ENCODE results near the gene NKX1-2.

NKX1-2 gene

DNA sequence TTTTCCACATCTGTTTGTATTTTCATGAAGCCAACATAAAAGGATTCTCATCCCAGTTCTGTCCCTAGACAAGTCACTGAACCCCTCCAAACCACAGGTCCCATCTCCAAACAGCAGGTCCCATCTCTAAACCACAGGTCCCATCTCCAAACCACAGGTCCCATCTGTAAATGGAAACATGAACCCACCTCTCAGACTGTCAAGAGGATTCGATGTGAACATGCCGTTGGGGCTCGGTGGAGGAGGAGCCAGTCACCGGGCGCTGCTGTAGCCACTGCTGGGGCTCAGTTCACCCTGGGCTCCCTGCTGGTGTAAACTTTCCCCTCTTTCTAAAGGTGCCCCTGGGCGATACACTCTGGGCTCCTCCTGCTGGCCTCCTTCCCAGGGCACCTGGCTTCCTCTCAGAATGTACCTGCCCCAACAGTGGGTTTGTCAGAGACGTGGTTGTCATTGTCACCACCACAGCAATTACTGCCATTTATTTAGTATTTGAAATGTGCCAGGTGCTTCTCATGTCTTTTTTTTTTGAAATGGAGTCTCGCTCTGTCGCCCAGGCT lies 24.8 kb upstream of the NKX1-2 start:
- no peak for DNase-seq

- DNase-seq: no peak
These were observed 23.2 kb upstream of the NKX1-2 start for GRCh38 chr10:124473070-124473469.

DNA sequence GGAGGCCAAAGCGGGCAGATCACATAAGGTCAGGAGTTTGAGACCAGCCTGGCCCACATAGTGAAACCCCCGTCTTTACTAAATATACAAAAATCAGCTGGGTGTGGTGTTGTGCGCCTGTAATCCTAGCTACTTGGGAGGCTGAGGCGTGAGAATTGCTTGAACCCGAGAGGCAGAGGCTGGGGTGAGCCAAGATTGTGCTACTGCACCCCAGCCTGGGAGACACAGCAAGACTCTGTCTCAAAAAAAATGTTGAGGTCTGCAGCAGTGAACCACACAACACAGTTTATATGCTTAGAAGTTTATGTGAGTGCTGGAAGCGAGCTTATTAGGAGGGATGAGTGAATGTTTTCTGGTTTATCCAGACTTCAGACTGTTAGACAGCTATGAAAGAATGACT lies 22.2 kb upstream of the NKX1-2 start:
- DNase-seq: no peak

GRCh38 chr10:124470544-124471434 lies 21.0 kb upstream of the NKX1-2 start:
- no peak for DNase-seq

- no peak for DNase-seq
These were observed 20.2 kb upstream of the NKX1-2 start for GRCh38 chr10:124469956-124470484.

DNA sequence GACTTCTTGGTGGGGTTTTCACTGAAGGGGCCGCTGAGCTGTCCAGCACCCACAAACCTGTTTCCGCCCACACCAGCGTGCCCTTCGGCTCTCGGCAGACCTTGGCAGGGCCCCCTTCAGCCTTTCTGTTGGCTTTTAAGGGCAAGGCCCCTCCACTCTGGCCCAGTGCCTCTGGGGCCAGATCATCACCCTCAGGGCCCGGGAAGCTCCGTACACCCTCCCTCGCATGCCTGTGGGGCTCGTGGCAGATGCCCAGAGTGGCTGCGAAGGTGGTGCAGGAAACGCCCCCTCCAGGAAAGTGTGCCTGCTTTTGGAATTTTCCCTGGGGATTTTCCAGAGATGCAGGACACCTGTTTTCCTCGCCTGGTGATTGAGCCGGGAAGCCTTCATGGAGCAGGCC lies 18.8 kb upstream of the NKX1-2 start:
- no peak for DNase-seq

- no peak for DNase-seq
These were observed 17.3 kb upstream of the NKX1-2 start for GRCh38 chr10:124467165-124467564.

GRCh38 chr10:124465777-124466488 lies 16.1 kb upstream of the NKX1-2 start:
- DNase-seq: no peak

GRCh38 chr10:124465003-124465776 lies 15.4 kb upstream of the NKX1-2 start:
- DNase-seq: no peak

DNA sequence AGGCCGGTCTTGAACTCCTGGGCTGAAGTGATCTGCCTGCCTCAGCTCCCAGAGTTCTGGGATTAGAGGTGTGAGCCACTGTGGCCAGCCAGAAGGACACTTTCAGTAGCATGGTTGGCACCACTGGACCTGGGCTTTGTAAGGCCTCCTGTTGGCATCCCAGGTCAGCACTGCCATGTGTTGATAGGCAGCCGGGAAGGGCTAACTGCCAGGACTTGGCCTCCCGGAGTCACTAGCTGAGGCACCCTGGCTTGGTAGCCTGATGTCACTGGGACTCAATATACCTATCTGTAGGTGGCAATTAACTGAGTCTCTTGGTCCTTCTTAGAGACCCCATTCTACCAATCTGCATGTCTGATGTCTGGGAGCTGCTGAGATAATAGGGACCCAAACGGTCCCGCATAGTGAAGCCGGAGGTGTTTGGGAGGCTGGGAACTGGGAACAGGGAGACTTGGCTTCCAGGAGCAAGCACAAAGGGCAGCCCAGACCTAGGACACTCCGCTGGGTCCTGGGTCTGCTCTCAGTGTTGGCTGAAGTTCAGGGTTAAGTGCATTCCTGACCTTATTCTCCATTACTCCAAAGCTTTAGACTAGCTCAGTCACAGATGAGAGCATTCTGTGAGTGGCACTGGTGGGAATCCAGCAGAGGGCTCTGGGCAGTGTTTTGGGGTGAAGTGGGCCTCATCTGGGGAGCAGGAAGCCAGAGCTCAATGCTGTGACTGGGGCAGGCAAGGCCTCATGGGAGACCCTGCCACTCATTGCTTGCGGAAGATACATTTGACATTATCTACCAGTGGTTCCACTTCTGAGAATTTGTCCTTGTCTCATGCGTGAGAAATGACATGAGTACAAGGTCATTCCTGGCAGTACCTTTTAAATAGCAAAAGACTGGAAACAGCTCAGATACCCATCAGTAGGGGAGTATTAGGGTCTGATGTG lies 14.5 kb upstream of the NKX1-2 start:
- no peak for DNase-seq

DNA sequence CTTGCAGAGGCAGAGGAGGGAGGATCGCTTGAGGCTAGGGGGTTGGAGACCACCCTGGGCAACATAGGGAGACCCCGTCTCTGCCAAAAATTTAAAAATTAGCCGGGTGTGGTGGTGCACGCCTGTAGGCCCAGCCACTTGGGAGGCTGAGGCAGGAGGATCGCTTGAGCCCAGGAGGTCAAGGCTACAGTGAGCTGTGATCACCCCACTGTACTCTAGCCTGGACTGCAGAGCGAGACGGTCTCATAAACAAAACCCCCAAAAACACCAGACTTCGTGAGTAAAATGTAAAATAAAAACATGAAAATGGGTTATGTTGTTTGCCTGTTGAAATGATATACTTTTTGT lies 12.5 kb upstream of the NKX1-2 start:
- DNase-seq: no peak

GRCh38 chr10:124461642-124462347 lies 12.0 kb upstream of the NKX1-2 start, which contains the start of gene LHPP:
Gene LHPP, plus strand, starts transcription at chr10:124461823. Its CDS starts 40 bp downstream, at chr10:124461863.
- DNase-seq: peak; percentile 87

DNA sequence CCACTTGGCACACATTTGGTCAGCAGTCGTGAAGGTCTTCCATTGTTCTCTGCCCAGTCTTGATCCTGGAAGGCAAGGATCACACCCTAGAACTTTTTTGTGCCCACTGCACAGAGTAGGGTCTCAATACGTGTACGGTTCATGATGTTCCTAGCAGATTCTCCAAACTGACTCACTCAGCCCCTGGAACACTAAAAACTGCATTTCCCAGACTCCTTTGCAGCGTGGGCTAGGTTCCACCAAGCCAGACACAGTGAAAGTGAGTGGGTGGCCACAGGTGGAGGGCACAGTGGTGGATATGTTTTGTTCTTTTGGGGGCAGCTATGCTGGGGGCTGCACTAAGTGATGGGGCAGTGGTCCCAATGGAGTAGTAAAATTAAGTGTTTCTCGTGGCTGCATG lies 10.3 kb upstream of the NKX1-2 start:
- DNase-seq: no peak

DNA sequence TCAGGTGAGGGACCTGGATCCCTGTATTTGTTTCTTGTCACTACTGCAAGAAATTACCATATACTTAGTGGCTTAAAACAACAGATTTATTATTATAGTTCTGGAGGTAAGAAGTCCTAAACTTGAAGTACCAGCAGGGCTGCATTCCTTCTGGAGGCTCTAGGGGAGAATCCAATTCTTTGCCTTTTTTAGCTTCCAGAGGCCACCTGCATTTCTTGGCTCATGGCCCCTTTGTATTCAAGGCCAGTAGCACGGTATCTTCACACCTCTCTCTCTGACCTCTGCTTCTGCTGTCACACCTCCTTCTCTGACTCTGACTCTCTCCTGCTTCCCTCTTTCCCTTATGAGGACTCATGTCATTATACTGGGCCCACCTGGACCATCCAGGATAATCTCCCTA lies 9.6 kb upstream of the NKX1-2 start:
- DNase-seq: no peak

DNA sequence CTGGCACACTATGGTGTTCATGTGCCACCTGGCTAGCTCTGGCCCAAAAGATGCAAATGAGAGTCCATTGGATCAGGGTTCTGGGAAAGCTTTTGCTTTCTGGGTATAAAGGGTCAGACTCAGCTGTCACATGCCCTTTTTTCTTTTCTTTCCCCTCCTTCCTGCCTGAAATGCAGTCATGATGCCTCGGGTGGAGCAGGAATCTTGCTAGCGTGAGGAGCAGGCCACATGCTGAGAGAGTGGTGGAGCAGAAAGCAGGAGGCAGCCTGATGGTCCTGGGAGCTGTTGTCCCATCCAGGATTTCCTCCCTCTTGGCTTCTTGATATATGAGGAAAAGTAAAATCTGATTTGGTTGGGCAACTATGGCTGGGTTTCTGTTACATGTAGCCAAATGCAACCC lies 9.1 kb upstream of the NKX1-2 start:
- no peak for DNase-seq

GRCh38 chr10:124458473-124458872 lies 8.6 kb upstream of the NKX1-2 start:
- DNase-seq: no peak

GRCh38 chr10:124455441-124455840 lies 5.6 kb upstream of the NKX1-2 start:
- DNase-seq: no peak

GRCh38 chr10:124453960-124454610 lies 4.2 kb upstream of the NKX1-2 start:
- no peak for DNase-seq

DNA sequence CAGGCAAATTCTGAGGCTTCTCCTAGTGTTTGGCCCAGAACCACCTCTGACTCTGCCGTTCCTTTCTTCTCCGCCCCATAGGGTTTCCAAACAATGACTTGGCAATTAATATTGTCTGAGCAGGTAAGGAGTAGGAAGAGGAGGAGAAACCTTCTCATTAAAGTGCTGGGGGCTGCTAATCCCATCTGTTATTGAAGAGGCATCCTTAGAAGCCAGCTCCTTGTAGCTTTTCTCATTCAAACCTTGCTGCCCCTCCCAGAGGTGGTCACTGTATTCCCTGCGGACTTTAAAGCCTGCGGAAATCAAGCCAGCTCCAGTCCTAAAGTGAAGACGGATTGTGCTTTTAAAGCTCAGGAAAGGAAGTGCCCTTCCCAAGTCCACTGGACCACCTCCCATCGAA lies 1.4 kb upstream of the NKX1-2 start:
- DNase-seq: no peak

DNA sequence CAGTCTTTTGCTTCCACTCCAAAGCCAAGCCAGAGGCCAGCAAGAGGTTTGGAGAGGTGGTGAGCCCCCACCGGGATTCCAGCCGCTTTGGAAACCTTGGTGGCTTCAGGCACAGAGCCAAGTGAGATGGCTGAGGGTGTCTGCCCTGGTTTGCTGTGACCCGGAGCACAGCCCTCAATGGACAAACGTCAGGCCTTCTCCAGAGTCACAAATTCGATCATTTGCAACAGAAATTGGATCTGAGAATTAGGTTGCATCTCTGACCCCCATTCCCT lies 885 bp upstream of the NKX1-2 start:
- DNase-seq: no peak

Measured in stimulated activated CD4-positive, alpha-beta T cell treated with anti-CD3 and anti-CD28 coated beads, Interleukin-1b, Interleukin-23, amount 100 ng/mL, for 48 hours (primary cell).